Activated T-helper 9 cell treated with anti-CD3 and anti-CD28 coated beads, Interleukin-2, amount 50 U/mL, for 16 hours (primary cell): ENCODE measurements around the gene ARHGAP23.
A peak's percentile ranks its signal among the peaks of the same experiment; 100 is the strongest.
"Not testable (repeated sequence)": the region's sequence is repeated elsewhere in the genome, so short reads cannot be mapped to it uniquely, and the experiment has no call there.

Source experiments
- DNase-seq: peaks from one replicate; pipeline ENCODE4 v3.0.0-alpha.2; 2020; ENCODE audit warnings: low read depth

ARHGAP23 gene

GRCh38 chr17:38460716-38461630, 32.7 kb downstream of the ARHGAP23 start:
- no peak for DNase-seq

DNA sequence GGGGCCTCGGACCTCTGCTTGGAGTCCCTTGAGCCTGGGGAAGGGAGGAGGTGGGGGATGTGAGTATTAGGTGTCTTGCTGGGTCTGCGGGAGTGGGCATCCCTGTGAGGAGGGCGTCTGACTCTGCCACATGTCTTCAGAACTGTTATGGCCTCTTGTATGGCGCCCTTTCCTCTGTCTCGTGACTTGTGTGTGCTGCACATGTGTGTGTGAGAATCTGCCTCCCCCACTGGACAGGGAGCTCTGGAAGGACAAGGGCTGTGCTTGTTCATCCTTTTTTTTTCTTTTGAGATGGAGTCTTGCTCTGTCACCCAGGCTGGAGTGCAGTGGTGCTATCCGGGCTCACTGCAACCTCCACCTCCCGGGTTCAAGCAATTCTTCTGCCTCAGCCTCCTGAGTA, 33.4 kb downstream of the ARHGAP23 start:
- no peak for DNase-seq

DNA sequence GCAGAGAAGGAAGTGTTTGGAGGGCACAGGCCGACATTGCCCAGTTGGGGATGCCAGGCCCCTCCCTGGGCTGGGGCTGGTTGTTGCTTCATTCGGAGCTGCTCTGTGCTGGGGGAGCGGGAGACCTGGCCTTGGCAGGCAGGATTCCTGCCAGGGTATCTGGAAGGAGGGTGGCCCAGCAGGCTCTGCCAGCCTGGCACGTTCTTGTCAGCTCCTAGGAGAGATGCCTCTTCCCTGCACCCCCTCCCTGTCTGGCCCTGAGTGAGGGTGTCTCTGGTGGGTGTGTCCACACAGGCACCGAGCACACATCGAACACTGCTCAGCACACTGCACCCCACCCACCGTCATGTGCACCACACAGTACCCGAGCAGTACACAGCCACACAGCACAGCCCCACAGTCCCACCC, 35.2 kb downstream of the ARHGAP23 start:
- no peak for DNase-seq

- DNase-seq, result no peak
Observed at GRCh38 chr17:38464251-38464722, 36.0 kb downstream of the ARHGAP23 start.

- DNase-seq, result no peak
Observed at GRCh38 chr17:38464723-38465390, 36.6 kb downstream of the ARHGAP23 start.

DNA sequence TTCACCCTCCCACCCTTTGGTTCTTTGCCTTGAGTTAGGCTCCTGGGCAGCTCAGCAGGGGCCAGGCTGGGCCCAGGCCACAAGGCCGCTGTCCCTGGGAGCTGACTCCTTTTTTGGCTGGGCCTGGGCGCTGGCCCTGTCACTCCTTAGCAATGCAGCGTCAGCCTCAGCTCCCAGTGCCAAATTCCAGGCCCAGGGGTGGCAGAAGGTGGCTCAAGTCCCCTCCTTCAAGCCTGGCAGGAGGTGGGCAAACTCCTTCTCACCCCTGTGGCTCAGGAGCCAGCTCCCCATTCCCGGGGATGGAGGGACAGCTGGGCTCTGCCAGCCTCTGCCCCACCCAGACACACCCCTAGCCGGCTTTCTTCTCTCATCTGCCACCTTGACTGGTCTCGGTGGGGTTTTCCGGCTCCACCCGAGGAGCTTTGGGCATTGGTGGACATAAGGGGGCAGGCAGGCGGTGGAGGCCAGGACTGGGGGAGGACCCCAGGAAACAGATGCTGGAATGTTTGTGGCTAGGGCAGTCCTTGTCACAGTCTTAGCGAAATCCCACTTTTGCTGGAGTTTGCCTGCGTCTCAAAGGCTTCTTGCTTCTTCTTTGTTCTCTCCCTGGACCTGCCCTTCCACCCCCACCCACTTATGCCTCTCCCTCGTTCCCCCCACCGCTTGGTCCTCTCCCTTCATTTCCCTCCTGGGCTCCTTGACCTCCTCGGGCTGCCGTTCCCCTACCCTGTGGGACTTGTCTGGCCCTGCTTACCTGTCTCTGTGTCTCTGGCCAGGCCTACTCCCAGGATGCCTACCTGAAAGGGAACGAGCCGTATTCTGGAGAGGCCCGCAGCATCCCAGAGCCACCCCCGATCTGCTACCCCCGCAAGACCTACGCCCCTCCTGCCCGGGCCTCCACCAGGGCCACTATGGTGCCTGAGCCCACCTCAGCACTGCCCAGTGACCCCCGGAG, 37.4 kb downstream of the ARHGAP23 start:
- DNase-seq, result no peak

DNA sequence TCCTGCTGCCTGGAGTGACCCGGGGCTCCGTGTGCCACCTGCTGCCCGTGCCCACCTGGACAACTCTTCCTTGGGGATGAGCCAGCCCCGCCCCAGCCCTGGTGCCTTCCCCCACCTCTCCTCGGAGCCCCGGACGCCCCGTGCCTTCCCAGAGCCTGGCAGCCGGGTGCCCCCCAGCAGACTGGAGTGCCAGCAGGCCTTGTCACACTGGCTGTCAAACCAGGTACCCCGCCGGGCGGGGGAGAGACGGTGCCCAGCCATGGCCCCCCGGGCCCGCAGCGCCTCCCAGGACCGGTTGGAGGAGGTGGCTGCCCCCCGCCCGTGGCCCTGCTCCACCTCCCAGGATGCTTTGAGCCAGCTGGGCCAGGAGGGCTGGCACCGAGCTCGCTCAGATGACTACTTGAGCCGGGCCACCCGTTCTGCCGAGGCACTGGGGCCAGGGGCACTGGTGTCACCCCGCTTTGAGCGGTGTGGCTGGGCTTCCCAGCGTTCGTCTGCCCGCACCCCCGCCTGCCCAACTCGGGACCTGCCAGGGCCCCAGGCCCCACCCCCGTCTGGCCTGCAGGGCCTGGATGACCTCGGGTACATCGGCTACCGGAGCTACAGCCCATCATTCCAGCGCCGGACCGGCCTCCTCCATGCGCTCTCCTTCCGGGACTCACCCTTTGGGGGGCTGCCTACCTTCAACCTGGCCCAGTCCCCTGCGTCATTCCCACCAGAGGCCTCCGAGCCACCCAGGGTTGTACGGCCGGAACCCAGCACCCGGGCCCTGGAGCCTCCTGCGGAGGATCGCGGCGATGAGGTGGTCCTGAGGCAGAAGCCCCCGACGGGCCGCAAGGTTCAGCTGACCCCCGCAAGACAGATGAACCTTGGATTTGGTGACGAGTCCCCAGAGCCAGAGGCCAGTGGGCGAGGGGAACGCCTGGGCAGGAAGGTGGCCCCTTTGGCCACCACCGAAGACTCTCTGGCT, 38.4 kb downstream of the ARHGAP23 start:
- DNase-seq, result no peak

- no peak for DNase-seq
Observed at GRCh38 chr17:38467491-38467890, 39.2 kb downstream of the ARHGAP23 start.

DNA sequence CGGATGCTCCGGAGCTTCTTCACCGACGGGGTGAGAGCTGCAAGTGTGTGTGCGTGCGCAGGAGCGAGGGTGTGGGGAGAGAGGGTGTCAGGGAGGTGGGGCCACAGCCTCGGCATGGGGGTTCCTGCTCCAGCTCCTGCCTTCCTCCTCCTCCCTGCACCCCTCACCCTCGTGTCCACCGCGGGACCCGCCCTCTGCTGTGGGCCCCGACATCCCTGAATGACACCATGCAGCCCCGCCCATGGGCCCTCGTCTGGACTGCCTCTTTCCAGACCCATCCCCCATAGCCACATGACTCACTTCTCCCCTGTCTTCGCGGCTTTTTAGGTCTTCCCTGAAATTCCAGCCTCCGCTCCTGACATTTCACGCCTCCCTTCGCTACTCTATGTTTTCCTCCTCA, 41.6 kb downstream of the ARHGAP23 start:
- no peak for DNase-seq

GRCh38 chr17:38471253-38471652, 43.0 kb downstream of the ARHGAP23 start:
- DNase-seq, result not testable (repeated sequence)

- not testable (repeated sequence) for DNase-seq
Observed at GRCh38 chr17:38474666-38475065, 46.4 kb downstream of the ARHGAP23 start.

- DNase-seq, result no peak
Observed at GRCh38 chr17:38476549-38476948, 48.3 kb downstream of the ARHGAP23 start.

GRCh38 chr17:38477417-38477816, 49.2 kb downstream of the ARHGAP23 start:
- not testable (repeated sequence) for DNase-seq

DNA sequence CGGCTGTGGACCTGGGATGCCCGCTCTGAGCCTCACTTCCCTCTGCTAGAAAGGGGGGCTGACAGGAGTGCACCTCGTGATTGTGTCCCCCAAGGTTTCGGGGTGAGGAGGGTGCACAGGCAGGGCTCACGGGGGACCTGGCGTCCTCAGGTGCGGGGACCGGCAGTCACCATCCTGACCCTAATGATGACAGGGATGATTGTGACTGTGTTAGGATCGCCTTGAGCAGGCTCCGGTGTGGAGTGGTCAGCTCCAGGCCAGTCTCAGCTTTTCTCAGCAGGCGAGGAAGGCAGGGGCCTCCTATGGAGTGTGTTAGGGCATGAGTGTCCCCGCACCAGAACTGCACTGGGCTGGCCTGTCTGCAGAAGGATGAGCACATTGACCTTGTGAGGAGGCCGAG, 49.7 kb downstream of the ARHGAP23 start:
- not testable (repeated sequence) for DNase-seq

DNA sequence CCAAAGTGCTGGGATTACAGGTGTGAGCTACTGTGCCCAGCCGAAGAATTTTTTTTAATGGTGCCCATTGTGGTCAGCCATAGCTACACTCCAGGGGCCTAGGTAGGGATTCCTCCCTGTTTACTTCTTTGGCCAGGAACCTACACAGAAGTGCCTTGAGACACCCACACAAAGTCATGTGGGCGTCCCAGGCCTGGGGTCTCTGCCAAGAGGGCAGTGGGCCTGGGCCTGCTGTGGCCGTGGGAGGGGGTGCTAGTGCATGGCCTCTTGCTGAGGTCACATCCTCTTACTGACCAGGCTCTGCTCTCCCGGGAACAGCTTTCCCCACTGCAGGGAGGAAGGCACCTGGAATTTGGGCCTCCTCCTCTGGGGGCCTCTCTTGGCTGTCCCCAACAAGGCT, 50.4 kb downstream of the ARHGAP23 start:
- DNase-seq, result not testable (repeated sequence)

GRCh38 chr17:38482039-38482699, 53.9 kb downstream of the ARHGAP23 start:
- not testable (repeated sequence) for DNase-seq

- not testable (repeated sequence) for DNase-seq
Observed at GRCh38 chr17:38482700-38483043, 54.4 kb downstream of the ARHGAP23 start.

DNA sequence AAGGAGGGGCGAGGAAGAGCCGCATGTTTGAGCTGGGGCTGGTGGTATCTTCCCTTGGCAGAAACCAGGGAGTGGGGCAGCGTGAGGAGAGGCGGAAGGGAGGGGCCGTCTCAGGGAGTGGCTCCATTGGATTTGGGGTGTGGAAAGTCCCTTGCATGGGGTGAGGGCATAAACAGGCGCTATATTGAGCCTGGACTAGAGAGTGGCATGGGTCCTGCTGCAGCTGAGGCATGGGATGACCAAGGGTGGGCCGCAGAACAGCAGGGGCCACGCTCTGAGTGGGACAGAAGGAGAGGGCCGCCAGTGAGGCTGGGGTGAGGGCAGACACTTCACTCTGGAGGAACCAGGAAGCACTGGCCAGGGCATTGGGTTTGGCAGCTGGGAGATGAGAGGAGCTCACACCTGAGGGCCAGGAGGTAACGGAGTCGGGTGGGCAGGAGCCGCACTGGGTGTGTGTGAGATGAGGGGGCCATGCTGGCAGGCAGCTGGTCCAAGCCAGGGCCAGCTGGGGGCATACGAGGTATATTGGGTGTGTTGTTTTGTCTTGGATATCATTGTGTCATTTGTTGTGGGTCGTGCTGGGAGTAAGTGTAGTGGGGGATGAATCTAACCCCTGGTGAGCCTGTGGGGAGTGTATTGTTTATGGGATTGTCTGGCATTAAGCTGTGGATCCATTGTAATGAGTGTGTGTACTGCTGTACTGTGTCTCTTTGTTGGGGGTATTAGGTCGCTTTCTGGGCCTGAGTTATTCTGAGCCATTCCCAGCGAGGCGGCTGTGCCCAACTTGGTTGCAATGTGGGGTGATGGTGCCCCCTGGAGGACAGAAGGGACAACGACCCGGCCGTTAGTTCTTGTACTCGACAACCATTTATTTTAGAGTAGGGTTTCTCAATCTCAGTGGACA, 56.2 kb downstream of the ARHGAP23 start:
- peak; percentile 28 for DNase-seq

GRCh38 chr17:38485146-38485468, 56.8 kb downstream of the ARHGAP23 start:
- no peak for DNase-seq
